A673 (cell line): ENCODE measurements around the gene B4GALNT1.

Source experiments
- CTCF ChIP-seq: fragments of 300-800, 200-600 bp; sonication (generic); conservative IDR thresholded peaks from 2 replicates; pipeline ENCODE4 v1.5.1; 2017; ENCODE audit warnings: low read depth, mild to moderate bottlenecking, antibody characterized with exemption, low read length, moderate library complexity, mixed read lengths
- EZH2 ChIP-seq: fragments of 200-600 bp; sonication (generic); IDR thresholded peaks from 2 replicates; pipeline ENCODE4 v1.6.1; 2017; ENCODE audit warnings: borderline replicate concordance, low read depth, mild to moderate bottlenecking, mixed read lengths, antibody characterized with exemption, low read length; ENCODE audit not compliant: poor library complexity, severe bottlenecking

GRCh38 chr12:57614948-57615500 is 18.0 kb downstream of the B4GALNT1 start:
- TF ChIP-seq CTCF (no peak), EZH2 (no peak)
